GM18517 (cell line): ENCODE results near the gene DCT.
"Not testable (repeated sequence)": the region's sequence is repeated elsewhere in the genome, so short reads cannot be mapped to it uniquely, and the experiment has no call there.

Source experiments
- ATAC-seq: cut with Tn5 transposase; IDR thresholded peaks from one replicate; pipeline ENCODE4 v1.9.1; 2021; ENCODE audit warnings: mild to moderate bottlenecking, moderate library complexity; ENCODE audit not compliant: unreplicated experiment

The DCT gene

DNA sequence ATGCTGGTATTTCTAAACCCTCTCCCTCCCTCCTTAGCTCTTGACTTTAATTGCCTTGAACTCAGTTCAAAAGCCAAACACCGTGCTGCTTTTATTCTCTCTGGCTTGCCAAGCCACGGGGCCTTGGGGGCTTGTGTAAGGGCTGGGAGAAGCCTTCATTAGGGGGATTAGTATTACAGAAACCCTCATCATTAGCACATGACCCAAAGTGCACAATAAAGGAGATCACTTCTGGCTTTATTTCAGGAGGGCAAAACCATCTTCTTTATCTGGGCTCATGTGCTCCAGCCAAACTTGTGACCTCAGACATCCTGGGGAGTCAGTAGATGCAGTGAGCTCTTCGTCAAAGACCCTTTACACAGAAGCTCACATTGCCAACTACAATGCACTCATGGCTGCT, at the start of gene DCT:
TSS of gene DCT (minus strand) at position 67 of the 400 bp plus-strand sequence. CDS start 427 bp downstream, outside the sequence.
- no peak for ATAC-seq

DNA sequence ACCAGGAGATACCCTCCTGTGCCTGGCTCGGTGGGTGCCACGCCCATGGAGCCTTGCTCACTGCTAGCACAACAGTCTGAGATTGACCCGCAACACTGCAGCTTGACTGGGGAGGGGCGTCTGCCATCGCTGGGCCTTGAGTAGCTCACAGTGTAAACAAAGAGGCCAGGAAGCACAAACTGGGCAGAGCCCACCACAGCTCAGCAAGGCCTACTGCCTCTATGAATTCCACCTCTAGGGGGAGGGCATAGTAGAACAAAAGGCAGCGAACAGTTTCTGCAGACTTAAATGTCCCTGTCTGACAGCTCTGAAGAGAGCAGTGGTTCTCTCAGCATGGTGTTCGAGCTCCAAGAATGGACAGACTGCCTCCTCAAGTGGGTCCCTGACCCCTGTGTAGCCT, 47.5 kb upstream of the DCT start:
- not testable (repeated sequence) for ATAC-seq

DNA sequence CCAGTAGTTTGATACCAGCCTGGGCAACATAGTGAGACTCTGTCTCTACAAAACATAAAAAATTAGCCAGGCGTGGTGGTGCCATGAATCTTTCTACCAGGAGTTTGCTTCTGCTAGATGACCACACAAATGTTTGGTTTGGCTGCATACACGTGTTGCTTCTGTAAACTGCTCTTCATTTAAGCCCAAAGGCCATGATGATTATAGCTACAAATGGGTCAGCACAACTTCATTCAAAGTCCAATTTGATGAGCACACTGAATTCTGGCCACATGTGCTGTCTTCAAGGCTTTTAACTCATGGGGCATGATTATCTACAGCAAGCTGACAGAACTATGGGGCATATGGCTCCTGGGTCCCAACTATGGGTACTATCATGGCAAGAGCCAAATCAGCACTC, 46.3 kb upstream of the DCT start:
- no peak for ATAC-seq

- ATAC-seq = no peak
These were observed 44.9 kb upstream of the DCT start for GRCh38 chr13:94524407-94524806.

- ATAC-seq = no peak
These were observed 40.5 kb upstream of the DCT start for GRCh38 chr13:94520001-94520400.

DNA sequence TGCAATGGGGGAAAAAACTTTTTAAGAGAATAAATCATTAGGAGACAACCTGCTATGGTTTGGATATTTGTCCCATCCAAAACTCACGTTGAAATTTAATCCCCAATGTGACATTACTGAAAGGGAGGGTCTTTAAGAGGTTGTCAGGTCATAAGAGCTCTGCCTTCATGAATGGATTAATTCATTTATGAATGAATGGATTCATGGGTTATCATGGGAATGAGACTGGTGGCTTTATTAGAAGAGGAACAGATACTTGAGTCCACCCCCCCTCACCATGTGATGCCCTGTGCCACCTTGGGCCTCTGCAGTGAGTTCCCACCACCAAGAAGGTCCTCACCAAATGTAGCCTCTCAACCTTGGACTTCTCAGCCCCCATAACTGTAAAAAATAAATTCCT, 37.0 kb upstream of the DCT start:
- ATAC-seq = no peak

DNA sequence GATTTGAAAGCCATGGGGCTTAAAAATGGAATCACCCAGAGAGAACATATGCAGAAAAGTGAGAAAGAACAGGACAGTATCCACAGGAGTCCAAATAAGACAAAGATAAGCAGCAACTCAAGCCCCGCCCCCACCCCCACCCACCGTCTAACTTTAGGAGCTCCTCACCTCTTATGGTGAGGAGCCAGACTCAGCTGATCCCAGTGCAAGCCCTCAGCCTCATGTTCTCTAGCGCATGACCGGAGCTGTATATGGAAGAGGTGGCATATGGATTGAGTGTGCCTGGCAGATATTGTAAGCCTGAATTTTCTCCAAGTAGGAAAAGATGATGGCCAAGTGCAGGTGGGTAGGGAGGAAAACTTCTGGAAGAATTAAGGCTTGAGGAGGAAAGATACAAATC, 36.4 kb upstream of the DCT start:
- no peak for ATAC-seq

- ATAC-seq = no peak
These were observed 35.9 kb upstream of the DCT start for GRCh38 chr13:94515374-94515773.

GRCh38 chr13:94513026-94513425, 33.5 kb upstream of the DCT start:
- no peak for ATAC-seq

GRCh38 chr13:94505730-94506129, 26.2 kb upstream of the DCT start:
- no peak for ATAC-seq

DNA sequence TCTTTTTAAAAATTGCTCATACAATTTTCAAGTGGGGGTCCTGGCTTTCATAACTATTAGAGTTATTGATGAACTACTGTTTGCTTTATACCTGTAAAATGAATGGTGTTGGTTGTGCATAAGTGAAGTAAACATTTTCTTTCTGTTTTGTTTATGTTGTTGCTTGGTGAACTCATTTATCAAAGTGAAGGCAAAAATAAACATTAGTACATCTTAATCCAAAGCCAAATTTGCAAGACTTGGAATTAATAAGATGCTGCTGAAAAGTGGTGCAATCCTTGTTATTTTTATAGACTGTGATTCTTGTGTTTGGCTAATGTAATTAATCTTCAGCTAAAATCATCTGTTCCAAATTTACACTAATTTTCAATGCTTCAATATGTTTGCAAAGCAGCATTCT, 24.4 kb upstream of the DCT start:
- no peak for ATAC-seq

DNA sequence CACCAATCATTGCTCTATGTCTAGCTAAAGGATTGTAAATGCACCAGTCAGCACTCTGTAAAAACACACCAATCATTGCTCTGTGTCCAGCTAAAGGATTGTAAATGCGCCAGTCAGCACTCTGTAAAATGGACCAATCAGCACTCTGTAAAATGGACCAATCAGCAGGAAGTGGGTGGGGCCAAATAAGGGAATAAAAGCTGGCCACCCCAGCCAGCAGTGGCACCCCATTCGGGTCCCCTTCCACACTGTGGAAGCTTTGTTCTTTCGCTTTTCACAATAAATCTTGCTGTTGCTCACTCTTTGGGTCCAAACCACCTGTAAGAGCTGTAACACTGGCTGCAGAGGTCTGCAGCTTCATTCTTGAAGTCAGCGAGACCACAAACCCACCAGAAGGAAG, 19.3 kb upstream of the DCT start:
- ATAC-seq = not testable (repeated sequence)

- no peak for ATAC-seq
These were observed 16.3 kb upstream of the DCT start for GRCh38 chr13:94495806-94496205.

DNA sequence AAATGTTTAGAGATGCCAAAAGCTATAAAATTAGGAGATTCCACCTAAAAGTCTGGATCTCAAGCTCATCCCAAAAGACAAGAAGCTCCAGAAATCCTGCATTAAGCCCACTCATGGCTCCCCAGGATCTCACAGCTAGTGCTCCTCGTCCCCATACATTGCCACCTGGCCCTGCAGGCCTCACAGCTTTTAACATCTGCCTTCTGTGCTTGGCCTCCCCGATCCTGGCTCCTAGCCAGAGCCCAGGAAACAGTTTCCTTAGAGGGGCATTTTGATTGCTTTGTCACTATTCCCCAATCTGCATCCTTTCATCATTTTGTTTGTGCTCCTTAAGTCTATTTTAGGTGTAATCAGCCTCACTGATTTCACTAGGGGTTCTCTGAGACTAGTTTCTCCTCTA, 14.5 kb upstream of the DCT start:
- no peak for ATAC-seq

DNA sequence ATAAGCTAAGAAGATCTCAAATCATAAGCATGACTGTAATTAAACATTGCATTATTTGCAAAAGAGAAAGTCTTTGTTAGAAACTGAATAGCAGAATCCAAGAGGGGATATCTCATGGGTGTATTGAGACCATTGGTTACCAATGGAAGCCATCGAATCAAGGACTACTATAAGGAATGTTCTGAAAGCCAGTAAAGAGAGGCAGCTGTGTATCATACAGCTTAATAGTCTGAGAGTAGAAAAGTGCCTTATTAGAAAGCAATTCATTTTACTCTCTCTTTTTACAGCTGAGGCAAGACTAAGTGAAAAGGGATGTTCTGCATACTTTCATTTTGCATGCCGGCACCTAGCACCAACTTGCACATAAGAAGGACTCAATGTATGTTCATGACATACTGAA, 7.6 kb upstream of the DCT start:
- ATAC-seq = no peak

DNA sequence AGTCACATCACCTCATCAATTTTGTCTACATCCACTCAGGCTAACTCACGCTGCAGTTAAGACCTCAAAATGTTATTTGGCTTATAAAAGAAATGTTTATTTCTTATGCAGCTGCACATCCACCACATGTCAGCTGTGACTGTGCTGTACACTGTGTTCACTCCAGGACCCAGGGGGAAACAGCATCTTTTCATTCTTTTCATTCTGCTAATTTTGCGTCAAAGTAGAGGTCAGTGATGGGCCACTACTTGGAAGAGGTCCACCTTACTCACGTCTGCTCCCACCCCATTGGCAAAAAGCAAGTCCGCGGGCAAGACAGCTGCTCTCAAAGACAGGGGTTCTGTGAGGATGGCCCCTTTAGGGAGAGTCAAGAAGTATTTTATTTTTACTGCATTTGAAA, 4.5 kb upstream of the DCT start:
- no peak for ATAC-seq

GRCh38 chr13:94481941-94482340, 2.5 kb upstream of the DCT start:
- no peak for ATAC-seq

- no peak for ATAC-seq
These were observed 1.2 kb upstream of the DCT start for GRCh38 chr13:94480672-94481145.

- ATAC-seq = no peak
These were observed 569 bp downstream of the DCT start for GRCh38 chr13:94478913-94479312.

GRCh38 chr13:94470126-94470525, 9.4 kb downstream of the DCT start:
- ATAC-seq = no peak

GRCh38 chr13:94464771-94465170, 14.7 kb downstream of the DCT start:
- ATAC-seq = no peak

DNA sequence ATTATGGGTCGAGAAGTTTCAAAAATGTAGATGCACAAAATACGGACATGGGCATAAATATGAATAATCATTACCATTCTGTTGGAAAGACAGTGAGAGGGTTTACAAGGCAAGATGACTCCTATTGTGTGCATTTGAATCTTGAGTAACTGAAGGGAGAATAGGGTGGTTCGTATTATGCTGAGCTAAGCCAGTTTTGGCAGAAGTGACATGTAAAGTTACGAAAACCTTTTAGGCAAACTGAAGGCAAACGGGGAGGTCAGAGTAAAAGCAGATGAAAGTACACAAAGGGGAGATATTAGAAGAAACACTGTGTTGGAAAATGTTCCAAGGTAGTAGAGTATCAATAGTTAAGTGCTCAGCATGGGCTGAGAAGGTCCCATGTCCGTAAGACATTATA, 16.8 kb downstream of the DCT start:
- no peak for ATAC-seq

GRCh38 chr13:94459116-94459515, 20.4 kb downstream of the DCT start:
- no peak for ATAC-seq

GRCh38 chr13:94455414-94455813, 24.1 kb downstream of the DCT start:
- no peak for ATAC-seq
